HG02973 (cell line): ENCODE results near the gene LIN7C.
"Not testable (repeated sequence)": the region's sequence is repeated elsewhere in the genome, so short reads cannot be mapped to it uniquely, and the experiment has no call there.

ENCODE experiments used
- ATAC-seq: cut with Tn5 transposase; IDR thresholded peaks from one replicate; pipeline ENCODE4 v1.9.1; 2021; ENCODE audit warnings: moderate library complexity; ENCODE audit not compliant: unreplicated experiment

LIN7C gene, protein sequence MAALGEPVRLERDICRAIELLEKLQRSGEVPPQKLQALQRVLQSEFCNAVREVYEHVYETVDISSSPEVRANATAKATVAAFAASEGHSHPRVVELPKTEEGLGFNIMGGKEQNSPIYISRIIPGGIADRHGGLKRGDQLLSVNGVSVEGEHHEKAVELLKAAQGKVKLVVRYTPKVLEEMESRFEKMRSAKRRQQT

DNA sequence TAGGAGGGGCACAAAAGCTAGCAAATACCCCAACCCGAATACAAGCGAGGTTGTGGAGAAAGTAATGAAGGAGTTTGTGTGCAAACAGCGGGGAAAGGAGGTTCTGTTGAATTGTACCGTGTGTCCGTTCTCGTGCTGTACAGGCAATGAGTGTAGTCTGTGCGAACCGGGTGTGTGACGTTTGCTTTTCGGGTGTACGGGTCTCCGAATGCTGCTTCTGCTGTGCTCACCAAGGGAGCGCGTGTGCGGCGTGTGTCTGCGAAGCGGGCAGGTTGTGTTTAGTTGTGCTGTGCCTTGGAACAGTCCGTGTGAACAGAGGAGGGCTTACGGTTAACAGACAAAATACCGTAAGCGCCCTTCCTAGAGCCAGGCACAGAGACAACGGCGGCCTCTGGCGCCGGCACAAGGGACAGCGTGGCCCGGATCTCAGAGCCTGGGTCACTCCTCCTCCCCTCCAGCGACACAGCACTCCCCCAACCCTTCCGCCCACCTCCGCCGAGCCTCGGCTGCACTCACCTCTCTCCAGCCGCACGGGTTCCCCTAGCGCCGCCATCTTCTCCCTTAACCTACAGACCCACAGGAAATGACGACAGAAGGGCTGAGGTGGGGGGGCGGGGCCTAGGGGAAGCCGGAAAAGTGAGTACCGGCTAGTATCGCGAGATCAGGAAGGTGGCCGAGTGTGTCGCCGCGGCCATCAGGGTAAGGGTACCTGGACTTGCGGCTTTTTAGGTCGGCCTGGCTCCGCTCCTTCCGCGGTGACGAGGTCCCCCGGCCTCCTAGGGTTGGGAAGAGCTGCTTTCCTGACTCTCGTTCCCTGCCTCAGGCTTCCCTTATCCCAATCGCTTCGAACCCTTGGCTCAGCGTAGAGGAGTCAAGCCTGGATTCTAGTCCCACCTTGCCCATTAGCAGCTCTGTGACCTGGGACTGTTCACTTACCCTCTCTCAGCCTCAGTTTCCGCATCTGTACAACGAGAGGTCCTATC, at the start of gene LIN7C:
TSS of gene LIN7C (minus strand) at position 570 of the 983 bp plus-strand sequence. CDS start at position 553, 17 bp downstream.
- ATAC-seq, result peak; percentile 94

GRCh38 chr11:27555264-27555663, 48.7 kb upstream of the LIN7C start:
- ATAC-seq, result no peak

GRCh38 chr11:27553186-27553585, 46.6 kb upstream of the LIN7C start:
- ATAC-seq, result no peak

DNA sequence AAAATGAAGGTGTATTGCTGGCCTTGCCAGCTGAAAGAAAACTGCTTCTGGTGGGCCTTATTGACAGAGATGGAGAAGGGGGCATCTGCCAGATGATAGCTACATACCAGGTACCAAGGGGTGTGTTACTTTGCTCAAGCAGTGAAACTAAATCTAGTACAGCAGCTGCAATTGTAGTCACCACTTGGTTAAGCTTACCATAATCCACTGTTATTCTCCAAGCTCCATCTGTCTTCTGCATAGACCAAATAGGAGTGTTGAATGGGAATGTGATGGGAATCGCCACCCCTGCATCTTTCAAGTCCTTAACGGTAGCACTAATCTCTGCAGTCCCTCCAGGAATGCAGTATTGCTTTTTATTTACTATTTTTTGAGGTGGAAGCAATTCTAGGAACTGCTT, 45.8 kb upstream of the LIN7C start:
- ATAC-seq, result no peak

DNA sequence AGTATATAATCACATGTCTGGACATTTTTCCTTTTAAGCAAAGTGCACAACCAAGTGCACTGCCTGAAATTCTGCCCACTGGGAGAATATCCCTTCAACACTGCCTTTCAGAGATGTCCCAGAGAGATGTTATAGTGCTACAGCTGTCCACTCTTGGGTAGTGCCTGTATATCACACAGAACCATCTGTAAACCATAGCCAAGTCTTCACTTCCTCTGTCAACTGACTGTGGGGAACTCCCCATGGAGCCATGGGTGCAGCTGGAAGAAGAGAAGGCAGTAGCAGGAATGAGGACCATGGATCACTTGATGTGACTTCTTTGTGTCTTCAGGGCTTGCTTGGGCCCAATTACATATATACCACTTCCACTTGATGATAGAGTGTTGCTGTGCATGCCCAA, 44.6 kb upstream of the LIN7C start:
- ATAC-seq, result no peak

- no peak for ATAC-seq
These were observed 39.4 kb upstream of the LIN7C start for GRCh38 chr11:27545946-27546345.

DNA sequence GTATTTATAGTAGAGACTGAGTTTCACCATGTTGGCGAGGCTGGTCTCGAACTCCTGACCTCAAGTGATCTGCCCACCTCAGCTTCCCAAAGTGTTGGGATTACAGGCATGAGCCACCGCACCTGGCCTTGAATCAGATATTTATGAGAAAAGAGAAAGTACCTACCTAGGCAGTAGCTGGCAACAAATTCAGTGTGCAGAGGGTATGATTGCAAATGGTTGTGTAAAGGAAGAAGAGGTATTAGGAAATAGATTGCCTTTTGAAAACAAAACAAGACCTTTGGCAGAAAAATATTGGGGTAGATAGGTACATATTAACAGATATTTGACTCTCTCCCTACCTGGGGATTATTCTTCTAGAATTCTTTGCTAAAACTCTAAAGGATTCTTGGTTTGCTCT, 38.5 kb upstream of the LIN7C start:
- ATAC-seq, result no peak

GRCh38 chr11:27541790-27542189, 35.2 kb upstream of the LIN7C start:
- no peak for ATAC-seq

GRCh38 chr11:27540051-27540450, 33.5 kb upstream of the LIN7C start:
- no peak for ATAC-seq

DNA sequence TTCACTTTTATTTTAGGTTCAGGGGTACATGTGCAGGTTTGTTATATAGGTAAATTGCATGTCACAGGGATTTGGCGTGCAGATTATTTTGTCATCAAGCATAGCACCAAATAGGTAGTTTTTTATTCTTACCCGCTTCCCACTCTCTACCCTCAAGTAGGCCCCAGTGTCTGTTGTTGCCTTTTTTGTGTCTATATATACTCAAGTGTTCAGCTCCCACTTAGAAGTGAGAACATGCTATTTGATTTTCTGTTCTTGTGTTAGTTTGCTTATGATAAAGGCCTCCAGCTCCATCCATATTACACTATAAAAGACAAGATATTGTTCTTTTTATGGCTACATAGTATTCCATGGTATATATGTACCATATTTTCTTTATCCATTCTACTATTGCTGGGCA, 28.5 kb upstream of the LIN7C start:
- ATAC-seq, result no peak

GRCh38 chr11:27532652-27533325, 26.2 kb upstream of the LIN7C start:
- no peak for ATAC-seq

- no peak for ATAC-seq
These were observed 22.1 kb upstream of the LIN7C start for GRCh38 chr11:27528712-27529111.

- ATAC-seq, result no peak
These were observed 20.0 kb upstream of the LIN7C start for GRCh38 chr11:27526535-27526934.

DNA sequence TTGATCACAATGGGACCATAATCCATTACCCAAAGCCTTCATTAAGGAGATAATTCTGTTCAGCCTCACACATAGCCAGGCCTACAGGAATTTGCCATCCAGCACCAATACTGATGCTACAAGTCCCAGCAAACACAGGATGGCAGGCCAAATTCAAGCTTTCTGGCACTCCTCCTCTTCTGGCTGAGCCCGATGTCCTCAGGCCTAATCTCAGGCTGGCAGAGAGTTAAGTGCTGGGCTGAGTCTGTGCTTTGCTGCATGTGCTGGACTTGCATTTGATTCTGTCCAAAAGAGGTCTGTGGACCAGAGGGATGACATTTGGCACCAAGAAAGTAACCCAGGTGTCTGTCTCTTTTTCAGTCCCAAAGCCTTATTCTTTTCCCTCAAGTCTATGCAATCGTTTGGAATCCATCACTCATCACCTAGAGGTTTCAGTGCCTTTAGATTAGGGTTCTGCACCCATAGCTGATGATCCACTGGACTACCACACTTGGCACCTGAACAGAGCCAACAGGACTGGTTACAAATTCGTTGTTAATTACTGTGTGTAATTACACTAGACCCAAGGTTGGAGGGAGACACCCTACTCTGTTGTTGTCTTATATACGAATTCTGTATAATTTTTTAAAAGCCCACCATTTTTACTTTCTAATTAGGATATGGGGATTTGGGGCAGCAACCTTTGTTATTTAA, 19.4 kb upstream of the LIN7C start:
- ATAC-seq, result no peak

GRCh38 chr11:27524155-27524554, 17.6 kb upstream of the LIN7C start:
- no peak for ATAC-seq

DNA sequence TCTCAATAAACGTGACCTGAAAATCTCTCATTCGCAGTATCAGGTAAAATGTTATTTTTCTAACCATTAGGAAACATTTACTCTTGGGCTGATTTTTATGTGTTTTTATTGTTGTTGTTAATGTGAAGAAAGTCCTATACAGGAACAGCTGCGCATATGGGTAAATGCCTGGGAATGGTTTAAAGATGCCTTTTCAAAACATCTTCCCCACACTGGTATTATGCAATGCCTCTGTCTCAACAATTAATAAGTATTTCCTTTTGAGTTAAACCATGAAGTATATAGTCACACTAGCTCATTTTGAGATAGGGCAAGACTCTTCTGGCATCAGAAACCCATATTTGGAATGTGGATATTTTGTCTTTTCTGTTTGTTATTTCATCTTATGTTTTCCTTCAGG, 13.7 kb upstream of the LIN7C start:
- ATAC-seq, result no peak

GRCh38 chr11:27518518-27518917, 11.9 kb upstream of the LIN7C start:
- no peak for ATAC-seq

DNA sequence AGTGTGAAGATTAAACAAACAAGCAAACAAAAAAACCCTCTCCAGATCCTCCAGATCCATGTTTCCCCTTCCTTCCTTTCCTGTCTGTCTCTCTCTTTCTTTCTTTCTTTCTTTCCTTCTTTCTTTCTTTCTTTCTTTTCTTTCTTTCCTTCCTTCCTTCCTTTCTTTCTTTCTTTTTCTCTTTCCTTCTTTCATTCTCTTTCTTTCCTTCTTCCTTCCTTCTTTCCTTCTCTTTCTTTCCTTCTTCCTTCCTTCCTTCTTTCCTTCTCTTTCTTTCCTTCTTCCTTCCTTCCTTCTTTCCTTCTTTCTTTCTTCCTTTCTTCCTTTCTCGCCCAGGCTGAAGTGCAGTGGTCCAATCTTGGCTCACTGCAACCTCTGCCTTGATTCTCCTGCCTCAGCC, 10.9 kb upstream of the LIN7C start:
- ATAC-seq, result not testable (repeated sequence)

GRCh38 chr11:27514558-27514957, 8.0 kb upstream of the LIN7C start:
- ATAC-seq, result no peak

- ATAC-seq, result no peak
These were observed 7.5 kb upstream of the LIN7C start for GRCh38 chr11:27514076-27514475.

GRCh38 chr11:27513389-27513788, 6.8 kb upstream of the LIN7C start:
- no peak for ATAC-seq
